ENCODE data around the gene TCOF1. TPM values are rescaled to one million over a fixed set of nuclear protein-coding genes. Genes with fewer than 3 reads are reported as not detected.

The TCOF1 gene
- total and polyA plus RNA-seq, 12 donors, result 12.6 to 30.3 (median 20.8) TPM

- 82 to 87% (median 85%) methylated on average over 5 to 6 of the region's 6 CpGs for WGBS, 4 donors
- DNase-seq, result no peak
- no peaks in the 10 kb centered on the region for H3K36me3 ChIP-seq (replicated peaks in 1 of 2)
- TF ChIP-seq CTCF (IDR thresholded peaks at IDR 0.05) (no peak), POLR2A (IDR thresholded peaks at IDR 0.05) (no peak)
- H3K4me1 ChIP-seq (replicated peaks in 1 of 2), result peaks cover 5 to 8% of the 10 kb centered on the region in 2 donors
- intact Hi-C loops (cut with DNase I), result loop anchor here in 1 of 2 donors (10.0 kb wide), 1 partner anchor 185 kb away; the partner anchor contains the start of gene CDX1
- H3K9me3 ChIP-seq (replicated peaks in 1 of 3), result no peaks in the 10 kb centered on the region
- H3K4me3 ChIP-seq, result no peak overlapping the region
- H3K27ac ChIP-seq, result peak overlapping the region in 1 of 5 donors; percentile 38
- no peaks in the 10 kb centered on the region for H3K27me3 ChIP-seq
Measured at GRCh38 chr5:150349681-150350275, 7.7 kb upstream of the TCOF1 start.

DNA sequence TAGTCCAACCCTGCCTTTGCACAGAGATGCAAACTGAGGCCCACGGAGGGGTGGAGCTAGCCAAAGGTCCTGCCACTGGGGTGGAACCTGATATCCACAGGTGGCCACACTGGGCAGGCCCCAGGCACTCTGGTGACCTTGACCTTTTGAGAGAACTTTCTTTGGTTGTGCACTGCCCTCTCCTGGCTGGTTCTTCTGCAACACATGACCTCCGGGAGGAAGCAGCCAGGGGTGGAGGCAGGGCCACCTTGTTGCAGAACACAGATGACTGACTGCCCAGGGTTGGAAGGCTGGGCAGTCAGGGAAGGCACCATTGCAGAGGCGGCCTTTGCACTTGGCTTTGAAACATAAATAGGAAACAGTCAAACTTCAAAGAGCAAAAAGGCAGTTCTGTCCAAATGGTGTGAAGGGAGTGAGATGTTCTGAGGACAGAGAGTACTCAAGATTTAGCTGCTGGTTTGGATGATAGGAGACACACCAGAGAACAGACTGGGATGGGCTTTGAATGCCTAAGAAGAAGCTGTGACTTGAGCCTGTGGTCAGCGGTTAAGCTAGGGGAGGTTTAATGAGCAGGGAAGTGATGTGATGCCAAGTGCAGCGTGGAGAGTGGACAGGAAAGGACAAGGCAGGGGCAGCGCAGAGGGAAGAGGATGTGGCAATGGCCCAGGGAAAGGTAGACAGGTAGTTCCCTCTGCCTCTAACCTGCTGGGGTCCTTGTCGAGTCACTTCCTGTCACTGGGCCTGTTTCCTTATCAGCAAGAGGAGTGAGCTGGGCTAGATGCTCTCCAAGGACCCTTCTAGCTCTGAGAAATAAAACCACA is 6.8 kb upstream of the TCOF1 start:
- peak overlapping the region in 2 of 5 donors; percentile 12 to 41 for H3K27ac ChIP-seq
- peaks cover 5 to 8% of the 10 kb centered on the region in 2 donors for H3K4me1 ChIP-seq (replicated peaks in 1 of 2)
- WGBS, 4 donors, result 35 to 47% (median 43%) methylated on average over 6 to 7 of the region's 7 CpGs
- H3K9me3 ChIP-seq (replicated peaks in 1 of 3), result no peaks in the 10 kb centered on the region
- intact Hi-C loops (cut with DNase I), result no loop called here
- H3K4me3 ChIP-seq, result no peak overlapping the region
- no peaks in the 10 kb centered on the region for H3K27me3 ChIP-seq
- peak; percentile 76 to 92 (median 88) for DNase-seq
- TF ChIP-seq POLR2A (IDR thresholded peaks at IDR 0.05), result no peak
- peak; percentile 32 to 79 (median 66) for TF ChIP-seq CTCF (IDR thresholded peaks at IDR 0.05)
- no peaks in the 10 kb centered on the region for H3K36me3 ChIP-seq (replicated peaks in 1 of 2)

- intact Hi-C loops (cut with DNase I), result no loop called here
- WGBS, 4 donors, result 75 to 83% (median 80%) methylated on average over 6 of the region's 6 CpGs
- H3K9me3 ChIP-seq (replicated peaks in 1 of 3), result no peaks in the 10 kb centered on the region
- H3K27ac ChIP-seq, result no peak overlapping the region
- H3K4me3 ChIP-seq, result no peak overlapping the region
- no peaks in the 10 kb centered on the region for H3K36me3 ChIP-seq (replicated peaks in 1 of 2)
- DNase-seq, result no peak
- H3K4me1 ChIP-seq (replicated peaks in 1 of 2), result peaks cover 5 to 13% of the 10 kb centered on the region in 2 donors
- TF ChIP-seq POLR2A (IDR thresholded peaks at IDR 0.05), result no peak
- no peak for TF ChIP-seq CTCF (IDR thresholded peaks at IDR 0.05)
- no peaks in the 10 kb centered on the region for H3K27me3 ChIP-seq
Measured at GRCh38 chr5:150352244-150353031, 5.1 kb upstream of the TCOF1 start.
